ENCODE results near the gene GATA5.

GATA5 gene

DNA sequence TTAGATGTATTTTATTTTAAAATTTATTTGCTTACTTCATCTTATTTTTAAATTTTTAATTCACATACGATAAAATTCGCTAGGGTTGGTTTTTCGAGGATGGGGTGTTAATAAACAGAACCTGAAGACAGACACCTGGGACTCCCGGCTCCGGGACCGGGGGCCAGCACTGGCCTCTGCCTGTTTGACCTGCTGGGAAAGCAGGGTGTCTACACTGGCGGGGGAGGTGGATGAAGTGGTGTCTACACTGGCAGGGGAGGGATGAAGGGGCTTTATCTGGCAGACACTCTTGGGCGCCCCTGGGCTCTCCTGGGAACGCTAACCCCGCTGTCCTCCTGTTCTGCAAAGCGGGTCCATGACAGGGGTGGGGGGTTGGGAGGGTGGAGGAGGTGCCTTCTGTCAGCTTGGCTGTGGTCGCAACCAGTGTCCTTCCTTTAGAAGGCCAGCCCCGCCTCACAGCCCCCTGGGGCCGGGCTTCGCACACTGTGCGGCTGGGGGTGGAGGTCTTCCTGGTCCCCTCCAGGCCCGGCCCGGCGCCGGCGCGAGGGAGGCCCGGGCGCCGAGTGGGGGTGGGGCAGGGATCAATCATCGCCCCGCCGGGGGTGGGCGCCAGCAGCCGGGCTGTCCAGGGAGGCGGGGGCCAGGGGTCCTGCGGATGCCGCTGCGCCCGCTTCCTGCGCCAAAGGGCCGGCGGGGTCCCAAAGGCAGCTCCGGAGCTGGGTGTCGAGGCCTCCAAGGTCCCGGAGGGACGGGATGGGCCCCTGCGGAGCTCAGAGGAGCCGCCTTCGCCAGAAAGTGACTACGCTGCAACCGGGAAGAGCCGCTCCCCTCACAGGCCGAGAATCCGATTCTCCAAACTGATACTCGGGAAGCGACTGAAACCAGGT is 1.8 kb downstream of the GATA5 start:
- Histone ChIP-seq H4K91ac (ENCODE audit: low read length) (no peak overlapping the region), H2AFZ (ENCODE audit: low read depth, low read length) (no peak overlapping the region), H2AK5ac (ENCODE audit: low read length, severe bottlenecking) (no peak overlapping the region), H3K4me3 (ENCODE audit: insufficient read depth in 1 of 2, low read depth in 1 of 2, low read length in 2 of 2) (no peak overlapping the region), H3K9me3 (ENCODE audit: control insufficient read depth, low read length) (no peaks in the 10 kb centered on the region), H3K14ac (ENCODE audit: low read length in 2 of 2) (no peak overlapping the region), H3K4ac (ENCODE audit: low read depth in 1 of 2, low read length in 2 of 2) (no peak overlapping the region), H2BK120ac (ENCODE audit: low read depth, low read length) (no peak overlapping the region), H4K8ac (ENCODE audit: low read length) (no peak overlapping the region), H3K9ac (ENCODE audit: low read length) (no peak overlapping the region), H3K79me1 (replicated peaks; ENCODE audit: low read length, poor library complexity, severe bottlenecking) (no peaks in the 10 kb centered on the region), H3K36me3 (ENCODE audit: control insufficient read depth in 1 of 2, insufficient read depth in 2 of 2, low read depth in 1 of 2, low read length in 2 of 2) (no peaks in the 10 kb centered on the region), H2BK12ac (ENCODE audit: low read length in 2 of 2) (no peak overlapping the region), H2BK5ac (ENCODE audit: low read depth, low read length, poor library complexity, severe bottlenecking) (no peak overlapping the region), H3K4me2 (ENCODE audit: low read length, poor library complexity, severe bottlenecking) (no peak overlapping the region), H3K27me3 (ENCODE audit: control insufficient read depth in 1 of 2, insufficient read depth in 1 of 2, low read length in 2 of 2) (peaks cover 78 to 88% of the 10 kb centered on the region in 2 experiments), H3K4me1 (ENCODE audit: control insufficient read depth, insufficient read depth, low read depth, low read length) (peaks cover 15% of the 10 kb centered on the region), H3K23ac (ENCODE audit: low read length in 2 of 2) (no peak overlapping the region), H3K27ac (ENCODE audit: low read length, poor library complexity, severe bottlenecking) (no peak overlapping the region), H2BK15ac (ENCODE audit: low read depth, poor library complexity, severe bottlenecking) (no peak overlapping the region), H3K18ac (ENCODE audit: low read depth in 1 of 2, low read length in 2 of 2) (no peak overlapping the region)
- WGBS, result 15% methylated on average over 47 of the region's 52 CpGs
- no peak for DNase-seq

GRCh38 chr20:62472941-62473585 is 2.7 kb downstream of the GATA5 start:
- H4K91ac ChIP-seq (ENCODE audit: low read length), result no peak overlapping the region
- H3K36me3 ChIP-seq (ENCODE audit: control insufficient read depth in 1 of 2, insufficient read depth in 2 of 2, low read depth in 1 of 2, low read length in 2 of 2), result no peaks in the 10 kb centered on the region
- no peak overlapping the region for H3K18ac ChIP-seq (ENCODE audit: low read depth in 1 of 2, low read length in 2 of 2)
- H2BK15ac ChIP-seq (ENCODE audit: low read depth, poor library complexity, severe bottlenecking), result no peak overlapping the region
- DNase-seq, result no peak
- H3K23ac ChIP-seq (ENCODE audit: low read length in 2 of 2), result no peak overlapping the region
- H3K4ac ChIP-seq (ENCODE audit: low read depth in 1 of 2, low read length in 2 of 2), result no peak overlapping the region
- no peak overlapping the region for H2BK120ac ChIP-seq (ENCODE audit: low read depth, low read length)
- no peak overlapping the region for H3K4me2 ChIP-seq (ENCODE audit: low read length, poor library complexity, severe bottlenecking)
- H3K27ac ChIP-seq (ENCODE audit: low read length, poor library complexity, severe bottlenecking), result no peak overlapping the region
- no peaks in the 10 kb centered on the region for H3K9me3 ChIP-seq (ENCODE audit: control insufficient read depth, low read length)
- H2BK5ac ChIP-seq (ENCODE audit: low read depth, low read length, poor library complexity, severe bottlenecking), result no peak overlapping the region
- no peak overlapping the region for H3K14ac ChIP-seq (ENCODE audit: low read length in 2 of 2)
- H2AFZ ChIP-seq (ENCODE audit: low read depth, low read length), result no peak overlapping the region
- H4K8ac ChIP-seq (ENCODE audit: low read length), result no peak overlapping the region
- WGBS, result 80% methylated on average over 28 of the region's 30 CpGs
- H3K4me1 ChIP-seq (ENCODE audit: control insufficient read depth, insufficient read depth, low read depth, low read length), result peaks cover 15% of the 10 kb centered on the region
- H3K4me3 ChIP-seq (ENCODE audit: insufficient read depth in 1 of 2, low read depth in 1 of 2, low read length in 2 of 2), result no peak overlapping the region
- no peak overlapping the region for H2BK12ac ChIP-seq (ENCODE audit: low read length in 2 of 2)
- no peak overlapping the region for H3K9ac ChIP-seq (ENCODE audit: low read length)
- peaks cover 74 to 88% of the 10 kb centered on the region in 2 experiments for H3K27me3 ChIP-seq (ENCODE audit: control insufficient read depth in 1 of 2, insufficient read depth in 1 of 2, low read length in 2 of 2)
- no peak overlapping the region for H2AK5ac ChIP-seq (ENCODE audit: low read length, severe bottlenecking)
- no peaks in the 10 kb centered on the region for H3K79me1 ChIP-seq (replicated peaks; ENCODE audit: low read length, poor library complexity, severe bottlenecking)

DNA sequence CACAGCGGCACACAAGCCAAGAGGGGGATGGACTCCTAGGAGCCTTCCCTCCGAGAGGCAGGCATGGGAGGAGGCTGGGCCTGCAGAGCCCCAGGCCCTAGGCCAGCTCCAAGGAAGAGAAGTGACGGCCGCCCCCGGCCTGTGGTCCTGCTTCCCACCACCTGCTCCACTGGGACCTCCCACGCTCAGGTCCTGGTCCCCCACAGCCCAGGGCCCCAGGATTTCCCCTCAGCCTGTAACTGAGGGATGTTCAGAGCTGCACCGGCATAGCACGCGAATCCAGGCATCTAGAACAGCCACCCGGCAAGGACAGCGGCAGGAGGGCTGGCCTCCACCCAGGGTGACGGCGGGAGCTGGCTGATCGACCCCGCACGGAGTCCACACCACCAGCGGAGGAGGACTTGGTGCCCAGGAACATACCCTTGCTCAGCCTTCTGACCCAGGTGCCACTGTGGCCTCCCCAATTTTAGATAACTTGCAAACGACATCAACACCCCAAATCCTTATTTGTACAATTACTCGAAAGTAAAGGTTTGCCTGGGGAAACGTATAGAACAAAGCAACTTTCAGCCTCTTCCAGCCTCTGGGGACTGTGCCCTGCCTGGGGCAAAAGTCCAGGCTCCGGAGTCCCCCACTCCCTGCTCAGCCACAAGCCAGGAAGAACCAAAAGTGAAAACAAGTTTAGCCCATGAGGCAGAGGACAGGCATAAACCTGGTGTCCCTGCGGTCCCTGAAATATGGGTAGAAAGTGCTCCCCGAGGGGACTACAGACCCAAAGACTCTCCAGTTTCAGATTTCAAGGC is 3.5 kb downstream of the GATA5 start:
- Histone ChIP-seq H3K9ac (ENCODE audit: low read length) (no peak overlapping the region), H4K8ac (ENCODE audit: low read length) (no peak overlapping the region), H2BK120ac (ENCODE audit: low read depth, low read length) (no peak overlapping the region), H2BK15ac (ENCODE audit: low read depth, poor library complexity, severe bottlenecking) (no peak overlapping the region), H4K91ac (ENCODE audit: low read length) (no peak overlapping the region), H3K9me3 (ENCODE audit: control insufficient read depth, low read length) (no peaks in the 10 kb centered on the region), H3K4me3 (ENCODE audit: insufficient read depth in 1 of 2, low read depth in 1 of 2, low read length in 2 of 2) (no peak overlapping the region), H3K79me1 (replicated peaks; ENCODE audit: low read length, poor library complexity, severe bottlenecking) (no peaks in the 10 kb centered on the region), H2AFZ (ENCODE audit: low read depth, low read length) (no peak overlapping the region), H2AK5ac (ENCODE audit: low read length, severe bottlenecking) (no peak overlapping the region), H3K36me3 (ENCODE audit: control insufficient read depth in 1 of 2, insufficient read depth in 2 of 2, low read depth in 1 of 2, low read length in 2 of 2) (no peaks in the 10 kb centered on the region), H3K27ac (ENCODE audit: low read length, poor library complexity, severe bottlenecking) (no peak overlapping the region), H3K23ac (ENCODE audit: low read length in 2 of 2) (no peak overlapping the region), H3K4ac (ENCODE audit: low read depth in 1 of 2, low read length in 2 of 2) (no peak overlapping the region), H3K4me1 (ENCODE audit: control insufficient read depth, insufficient read depth, low read depth, low read length) (peaks cover 15% of the 10 kb centered on the region), H2BK12ac (ENCODE audit: low read length in 2 of 2) (no peak overlapping the region), H3K27me3 (ENCODE audit: control insufficient read depth in 1 of 2, insufficient read depth in 1 of 2, low read length in 2 of 2) (peaks cover 67 to 85% of the 10 kb centered on the region in 2 experiments), H3K14ac (ENCODE audit: low read length in 2 of 2) (no peak overlapping the region), H3K18ac (ENCODE audit: low read depth in 1 of 2, low read length in 2 of 2) (no peak overlapping the region), H3K4me2 (ENCODE audit: low read length, poor library complexity, severe bottlenecking) (no peak overlapping the region), H2BK5ac (ENCODE audit: low read depth, low read length, poor library complexity, severe bottlenecking) (no peak overlapping the region)
- 86% methylated on average over 23 of the region's 23 CpGs for WGBS
- no peak for DNase-seq

DNA sequence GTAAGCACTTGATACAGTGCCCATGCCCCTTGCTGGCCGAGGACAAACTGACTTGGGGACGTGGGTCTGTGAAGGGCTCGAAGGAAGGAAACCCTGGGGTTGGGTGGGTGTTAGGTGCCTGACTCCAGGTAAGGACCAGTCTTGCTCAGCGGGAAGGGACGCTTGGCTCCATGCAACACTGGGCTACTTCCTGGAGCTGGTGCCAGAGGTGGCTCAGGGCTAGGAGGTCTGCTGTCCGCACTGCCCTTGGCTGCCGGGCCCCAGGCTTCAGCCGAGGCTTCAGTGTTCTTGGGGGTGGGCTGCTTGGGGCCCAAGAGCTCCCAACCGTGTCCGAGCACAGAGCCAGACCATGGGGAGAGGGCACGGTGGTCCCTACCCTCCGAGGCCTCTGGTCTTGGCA is 5.3 kb downstream of the GATA5 start:
- no peak overlapping the region for H2AFZ ChIP-seq (ENCODE audit: low read depth, low read length)
- no peak overlapping the region for H2BK12ac ChIP-seq (ENCODE audit: low read length in 2 of 2)
- no peak overlapping the region for H3K9ac ChIP-seq (ENCODE audit: low read length)
- peaks cover 3% of the 10 kb centered on the region for H3K4me1 ChIP-seq (ENCODE audit: control insufficient read depth, insufficient read depth, low read depth, low read length)
- no peak overlapping the region for H3K27ac ChIP-seq (ENCODE audit: low read length, poor library complexity, severe bottlenecking)
- H3K27me3 ChIP-seq (ENCODE audit: control insufficient read depth in 1 of 2, insufficient read depth in 1 of 2, low read length in 2 of 2), result peaks cover 59 to 82% of the 10 kb centered on the region in 2 experiments
- no peak overlapping the region for H2BK120ac ChIP-seq (ENCODE audit: low read depth, low read length)
- no peak overlapping the region for H3K18ac ChIP-seq (ENCODE audit: low read depth in 1 of 2, low read length in 2 of 2)
- no peak overlapping the region for H3K4me2 ChIP-seq (ENCODE audit: low read length, poor library complexity, severe bottlenecking)
- no peak overlapping the region for H2AK5ac ChIP-seq (ENCODE audit: low read length, severe bottlenecking)
- H3K23ac ChIP-seq (ENCODE audit: low read length in 2 of 2), result no peak overlapping the region
- H2BK5ac ChIP-seq (ENCODE audit: low read depth, low read length, poor library complexity, severe bottlenecking), result no peak overlapping the region
- no peaks in the 10 kb centered on the region for H3K36me3 ChIP-seq (ENCODE audit: control insufficient read depth in 1 of 2, insufficient read depth in 2 of 2, low read depth in 1 of 2, low read length in 2 of 2)
- no peak overlapping the region for H3K4me3 ChIP-seq (ENCODE audit: insufficient read depth in 1 of 2, low read depth in 1 of 2, low read length in 2 of 2)
- no peak overlapping the region for H4K8ac ChIP-seq (ENCODE audit: low read length)
- no peak overlapping the region for H2BK15ac ChIP-seq (ENCODE audit: low read depth, poor library complexity, severe bottlenecking)
- H3K9me3 ChIP-seq (ENCODE audit: control insufficient read depth, low read length), result no peaks in the 10 kb centered on the region
- no peaks in the 10 kb centered on the region for H3K79me1 ChIP-seq (replicated peaks; ENCODE audit: low read length, poor library complexity, severe bottlenecking)
- no peak for DNase-seq
- no peak overlapping the region for H3K4ac ChIP-seq (ENCODE audit: low read depth in 1 of 2, low read length in 2 of 2)
- WGBS, result 89% methylated on average over 12 of the region's 12 CpGs
- no peak overlapping the region for H3K14ac ChIP-seq (ENCODE audit: low read length in 2 of 2)
- no peak overlapping the region for H4K91ac ChIP-seq (ENCODE audit: low read length)
